B cell (primary cell): ENCODE results near the gene SLC43A3. TPM values are rescaled to one million over a fixed set of nuclear protein-coding genes. Genes with fewer than 3 reads are reported as not detected.

Source experiments
- ATAC-seq: fragments of 200-7000 bp; cut with Tn5 transposase; one replicate; pipeline ENCODE4 v1.10.0; 2021; ENCODE audit warnings: low read depth, mild to moderate bottlenecking, moderate number of reproducible peaks, moderate library complexity
- CTCF ChIA-PET: fragments of 350-600 bp; sonication (Branson Sonifier 250); formaldehyde crosslinking; loops from one replicate; lab custom pipeline; 2021; ENCODE audit warnings: antibody characterized with exemption, inconsistent platforms; lab: Charles Lee
- POLR2A ChIA-PET: fragments of 350-600 bp; sonication (Branson Sonifier 250); formaldehyde crosslinking; loops from one replicate; lab custom pipeline; 2021; ENCODE audit warnings: antibody characterized with exemption; lab: Charles Lee
- DNase-seq: peaks from one replicate; pipeline ENCODE4 v3.0.0; 2013
- H2AFZ ChIP-seq: 2 replicates; pipeline ENCODE4 v1.6.1; 2012; ENCODE audit warnings: mild to moderate bottlenecking, low read depth, low read length; ENCODE audit not compliant: insufficient read depth, poor library complexity, severe bottlenecking
- H3K27ac ChIP-seq, 2 donors: 1 replicate in 1 of 2; 2 replicates in 1 of 2; pipeline ENCODE4 v1.5.1; 2012 to 2013; ENCODE audit warnings: low read length in 2 of 2, mild to moderate bottlenecking in 2 of 2, moderate library complexity in 1 of 2
- H3K27me3 ChIP-seq, 4 experiments: fragments of 200-600 bp in 1 of 4; sonication (generic) in 1 of 4; replicated peaks in 1 of 4; 1 replicate in 2 of 4; 2 replicates in 2 of 4; pipeline versions ENCODE4 v1.6.1 to v1.7.0; 2013 to 2016; ENCODE audit warnings: low read length in 3 of 4, mild to moderate bottlenecking in 2 of 4, mixed read lengths in 1 of 4, moderate library complexity in 1 of 4; ENCODE audit not compliant: insufficient read depth in 4 of 4, control insufficient read depth in 3 of 4; ENCODE audit errors: control extremely low read depth in 1 of 4
- H3K36me3 ChIP-seq, 2 experiments: replicated peaks in 1 of 2; 1 replicate in 1 of 2; 2 replicates in 1 of 2; pipeline versions ENCODE4 v1.6.1 to v1.7.1; 2013; ENCODE audit warnings: low read length in 1 of 2; ENCODE audit not compliant: insufficient read depth in 2 of 2, control insufficient read depth in 1 of 2; ENCODE audit errors: control extremely low read depth in 1 of 2, extremely low read depth in 1 of 2
- H3K4me1 ChIP-seq, 2 donors: fragments of 200-600 bp in 1 of 2; sonication (generic) in 1 of 2; 1 replicate in 1 of 2; 2 replicates in 1 of 2; pipeline versions ENCODE4 v1.5.1 to v1.6.1; 2013 to 2017; ENCODE audit warnings: low read length in 2 of 2; ENCODE audit not compliant: control insufficient read depth in 2 of 2, insufficient read depth in 2 of 2
- H3K4me2 ChIP-seq: replicated peaks from 2 replicates; pipeline ENCODE3; 2012; ENCODE audit warnings: mild to moderate bottlenecking, low read depth, low read length; ENCODE audit not compliant: poor library complexity, severe bottlenecking
- H3K4me3 ChIP-seq, 5 experiments: fragments of 200-600 bp in 1 of 5; sonication (generic) in 1 of 5; 1 replicate in 3 of 5; 2 replicates in 2 of 5; pipeline versions ENCODE4 v1.5.1 to v1.7.0; 2011 to 2016; ENCODE audit warnings: low read length in 4 of 5, mild to moderate bottlenecking in 4 of 5, low read depth in 2 of 5, control low read depth in 1 of 5, moderate library complexity in 1 of 5; ENCODE audit not compliant: insufficient read depth in 1 of 5; ENCODE audit errors: control extremely low read depth in 1 of 5, extremely low read depth in 1 of 5
- H3K79me2 ChIP-seq: fragments of 200-600 bp; sonication (generic); one replicate; pipeline ENCODE4 v1.6.0; 2016; ENCODE audit warnings: low read length; ENCODE audit not compliant: control insufficient read depth, insufficient read depth
- H3K9ac ChIP-seq: fragments of 200-600 bp; sonication (generic); 2 replicates; pipeline ENCODE4 v1.6.1; 2017; ENCODE audit warnings: mild to moderate bottlenecking, low read length, moderate library complexity
- H3K9me3 ChIP-seq, 3 donors: one replicate each; pipeline versions ENCODE4 v1.6.1 to v1.7.1; 2013; ENCODE audit warnings: low read length in 2 of 3; ENCODE audit not compliant: control insufficient read depth in 2 of 3, insufficient read depth in 1 of 3; ENCODE audit errors: control extremely low read depth in 1 of 3
- H4K20me1 ChIP-seq: 2 replicates; pipeline ENCODE4 v1.6.0; 2012; ENCODE audit warnings: mild to moderate bottlenecking, low read length; ENCODE audit not compliant: insufficient read depth, control insufficient read depth, poor library complexity, severe bottlenecking
- H3K27ac Mint-ChIP-seq: one replicate; pipeline ENCODE4 v1.8.0; 2021; ENCODE audit warnings: mixed read lengths
- H3K27me3 Mint-ChIP-seq: one replicate; pipeline ENCODE4 v1.8.0; 2021; ENCODE audit warnings: mixed read lengths
- H3K4me1 Mint-ChIP-seq: one replicate; pipeline ENCODE4 v1.8.0; 2021; ENCODE audit warnings: mixed read lengths
- H3K4me3 Mint-ChIP-seq: one replicate; pipeline ENCODE4 v1.8.0; 2021; ENCODE audit warnings: mixed read lengths
- H3K9me3 Mint-ChIP-seq: one replicate; pipeline ENCODE4 v1.8.0; 2022; ENCODE audit warnings: mixed read lengths; ENCODE audit not compliant: insufficient read depth
- CTCF ChIP-seq: fragments of 200-600 bp; IDR thresholded peaks from one replicate; pipeline ENCODE4 v1.8.0; 2022; ENCODE audit warnings: antibody characterized with exemption, mild to moderate bottlenecking
- EZH2 ChIP-seq: IDR thresholded peaks from 2 replicates; pipeline ENCODE4 v1.6.1; 2012; ENCODE audit warnings: borderline replicate concordance, low read depth, mild to moderate bottlenecking, moderate library complexity, low read length; ENCODE audit not compliant: insufficient read depth, poor library complexity, severe bottlenecking
- WGBS: methylation state at CpG from one replicate; pipeline ENCODE4 v1.1.5; 2013; ENCODE audit warnings: missing lambda C conversion rate; ENCODE audit not compliant: insufficient coverage; 5-methylcytosine and 5-hydroxymethylcytosine counted together
- intact Hi-C: fragments of 100-400 bp; cut with micrococcal nuclease; formaldehyde crosslinking; loops from one replicate; pipeline ENCODE4 v1.10.0; 2022
- polyA plus RNA-seq: library from polyadenylated mRNA; depleted of rRNA; stranded (reverse); fragments of >200 nt; gene quantifications from 2 replicates; pipeline ENCODE4 v1.2.3, GENCODE V29; 2012
- total RNA-seq, 2 donors: library from RNA; stranded (reverse); fragments of 120-200 nt in 1 of 2; gene quantifications; 1 replicate in 1 of 2; 2 replicates in 1 of 2; pipeline versions ENCODE4 v1.2.3 to v1.2.4, GENCODE V29; 2013 to 2022

Gene SLC43A3
- total and polyA plus RNA-seq, 2 donors (not counting 1 experiment from before 2014, with no cell fraction given): 7.6 to 20.9 TPM

GRCh38 chr11:57432714-57433163 lies 5.8 kb upstream of the SLC43A3 start:
- H3K9ac ChIP-seq: no peak overlapping the region
- intact Hi-C loops: no loop called here
- no peaks in the 10 kb centered on the region for H3K27me3 ChIP-seq
- Mint-ChIP-seq H3K27ac (no peak overlapping the region), H3K9me3 (no peaks in the 10 kb centered on the region), H3K4me1 (no peaks in the 10 kb centered on the region), H3K4me3 (no peak overlapping the region), H3K27me3 (peaks cover 6% of the 10 kb centered on the region)
- H4K20me1 ChIP-seq: no peaks in the 10 kb centered on the region
- no peak for DNase-seq
- H3K4me1 ChIP-seq: no peaks in the 10 kb centered on the region
- no peak for ATAC-seq
- peak overlapping the region; percentile 10 for H2AFZ ChIP-seq
- 29% methylated on average over 7 of the region's 7 CpGs for WGBS
- H3K36me3 ChIP-seq: no peaks in the 10 kb centered on the region
- CTCF ChIA-PET: interaction anchor here (2.9 kb wide), 1 partner anchor 25 kb away, joined by 20 read pairs; no protein-coding TSS in a partner anchor
- H3K9me3 ChIP-seq: no peaks in the 10 kb centered on the region
- H3K27ac ChIP-seq: no peak overlapping the region
- TF ChIP-seq CTCF (no peak), EZH2 (no peak)
- no peaks in the 10 kb centered on the region for H3K79me2 ChIP-seq
- no peak overlapping the region for H3K4me2 ChIP-seq
- POLR2A ChIA-PET: no interaction called here
- H3K4me3 ChIP-seq: no peak overlapping the region

- ATAC-seq: no peak
These were observed 5.2 kb upstream of the SLC43A3 start for GRCh38 chr11:57432149-57432561.

More at GRCh38 chr11:57432149-57432561, 5.2 kb upstream of the SLC43A3 start:
- Mint-ChIP-seq H3K4me1 (peaks cover 5% of the 10 kb centered on the region), H3K9me3 (no peaks in the 10 kb centered on the region), H3K27ac (no peak overlapping the region), H3K4me3 (no peak overlapping the region), H3K27me3 (peaks cover 6% of the 10 kb centered on the region)
- TF ChIP-seq CTCF (no peak), EZH2 (no peak)
- H3K4me2 ChIP-seq: no peak overlapping the region
- no peak overlapping the region for H2AFZ ChIP-seq
- no peaks in the 10 kb centered on the region for H3K27me3 ChIP-seq
- H3K4me1 ChIP-seq: peaks cover 2 to 4% of the 10 kb centered on the region in 2 donors
- ChIA-PET CTCF (interaction anchor here (2.9 kb wide), 1 partner anchor 25 kb away, joined by 20 read pairs; no protein-coding TSS in a partner anchor), POLR2A (no interaction called here)
- no peaks in the 10 kb centered on the region for H4K20me1 ChIP-seq
- intact Hi-C loops: no loop called here
- no peaks in the 10 kb centered on the region for H3K79me2 ChIP-seq
- 50% methylated on average over 4 of the region's 5 CpGs for WGBS
- H3K9me3 ChIP-seq: no peaks in the 10 kb centered on the region
- H3K27ac ChIP-seq: no peak overlapping the region
- H3K9ac ChIP-seq: no peak overlapping the region
- no peak for DNase-seq
- H3K4me3 ChIP-seq: no peak overlapping the region
- H3K36me3 ChIP-seq: no peaks in the 10 kb centered on the region
